Measurements from ENCODE around the gene KCNF1. TPM values are rescaled to one million over a fixed set of nuclear protein-coding genes. Genes with fewer than 3 reads are reported as not detected.

The KCNF1 gene
- total and polyA plus RNA-seq, 7 experiments from 2014 or later, result not detected

GRCh38 chr2:10935366-10935918, 23.7 kb downstream of the KCNF1 start:
- intact Hi-C loops (cut with micrococcal nuclease), result no loop called here
- no peak overlapping the region for H3K27ac ChIP-seq (ENCODE audit: low read depth, low read length)
- Mint-ChIP-seq H3K36me3 (peaks cover 0 to 11% (median 0%) of the 10 kb centered on the region in 5 donors), H3K27me3 (peaks cover 0 to 20% (median 6%) of the 10 kb centered on the region in 5 donors), H3K4me3 (no peak overlapping the region), H3K9me3 (peaks cover 5 to 29% (median 10%) of the 10 kb centered on the region in 11 donors), H3K27ac (peak overlapping the region in 1 of 9 donors; percentile 25), H3K4me1 (no peaks in the 10 kb centered on the region)
- H3K4me3 ChIP-seq (ENCODE audit: low read length), result no peak overlapping the region
- DNase-seq (no peak), ATAC-seq (no peak)
- POLR2A ChIA-PET, result no interaction called here
- H3K36me3 ChIP-seq (ENCODE audit: control insufficient read depth in 2 of 3, insufficient read depth in 3 of 3, low read length in 3 of 3), result no peaks in the 10 kb centered on the region
- no peaks in the 10 kb centered on the region for H3K4me1 ChIP-seq (ENCODE audit: control insufficient read depth in 2 of 2, insufficient read depth in 2 of 2, low read length in 2 of 2)
- no peaks in the 10 kb centered on the region for H3K27me3 ChIP-seq (ENCODE audit: control insufficient read depth in 2 of 2, insufficient read depth in 2 of 2, low read length in 2 of 2)
- H3K9me3 ChIP-seq (ENCODE audit: control insufficient read depth in 2 of 3, low read length in 3 of 3), result peaks cover 0 to 16% (median 7%) of the 10 kb centered on the region in 3 experiments
- CTCF ChIA-PET, result no interaction called here

DNA sequence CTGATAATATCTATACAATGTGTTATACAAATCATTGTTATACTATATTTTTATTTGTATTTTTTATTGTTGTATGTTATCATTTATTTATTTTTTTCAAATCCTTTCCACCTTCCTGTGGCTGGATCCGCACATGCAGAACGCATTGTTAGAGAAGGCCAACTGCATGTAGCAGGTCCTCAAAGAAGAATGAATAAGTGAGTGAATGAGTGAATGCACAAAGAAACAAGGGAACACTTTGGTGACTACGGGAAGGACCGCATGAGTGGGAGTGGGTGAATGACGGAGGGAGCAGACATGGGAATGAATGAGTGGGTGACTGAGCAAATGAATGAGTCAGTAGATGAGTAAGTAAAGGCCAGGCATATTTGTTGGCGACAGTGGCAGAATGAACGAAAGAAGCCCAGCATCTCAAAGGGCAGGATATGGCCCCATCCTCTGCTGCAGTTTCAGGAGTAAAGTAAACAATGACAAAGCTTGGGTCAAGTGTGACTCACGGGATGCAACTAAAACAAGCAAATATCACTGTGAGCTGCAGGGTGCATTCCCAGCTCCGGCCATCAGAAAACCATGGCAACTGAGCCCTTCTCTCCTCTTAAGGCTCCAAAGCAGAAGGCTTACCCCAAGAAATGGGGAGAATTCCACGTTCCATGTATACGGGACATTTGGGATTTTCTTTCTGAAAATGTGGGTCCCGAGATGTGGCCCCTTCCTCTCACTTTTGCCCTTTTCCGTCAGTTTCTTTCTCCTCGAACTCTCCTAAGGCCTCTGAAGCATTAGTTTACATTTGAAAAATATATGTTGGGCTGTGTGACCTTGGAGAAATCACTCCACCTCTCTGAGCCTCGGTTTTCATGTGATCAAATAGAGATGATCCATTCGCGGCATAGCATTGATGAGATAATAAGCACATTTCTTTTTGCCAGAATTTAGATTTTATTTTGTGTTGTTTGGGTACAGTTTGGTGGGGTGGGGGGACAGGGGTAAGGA, 24.5 kb downstream of the KCNF1 start:
- H3K27ac Mint-ChIP-seq, result no peak overlapping the region
- H3K4me3 ChIP-seq (ENCODE audit: low read length), result no peak overlapping the region
- no peaks in the 10 kb centered on the region for H3K36me3 ChIP-seq (ENCODE audit: control insufficient read depth in 2 of 3, insufficient read depth in 3 of 3, low read length in 3 of 3)
- no peak overlapping the region for H3K27ac ChIP-seq (ENCODE audit: low read depth, low read length)
- intact Hi-C loops (cut with micrococcal nuclease), result no loop called here
- no peak for DNase-seq
- peaks cover 0 to 16% (median 7%) of the 10 kb centered on the region in 3 experiments for H3K9me3 ChIP-seq (ENCODE audit: control insufficient read depth in 2 of 3, low read length in 3 of 3)
- no peaks in the 10 kb centered on the region for H3K27me3 ChIP-seq (ENCODE audit: control insufficient read depth in 2 of 2, insufficient read depth in 2 of 2, low read length in 2 of 2)
- ATAC-seq, result no peak
- ChIA-PET CTCF (no interaction called here), POLR2A (no interaction called here)
- peaks cover 0 to 23% (median 6%) of the 10 kb centered on the region in 5 donors for H3K27me3 Mint-ChIP-seq
- H3K36me3 Mint-ChIP-seq, result peaks cover 0 to 11% (median 0%) of the 10 kb centered on the region in 5 donors
- H3K4me3 Mint-ChIP-seq, result peak overlapping the region in 1 of 10 donors; percentile 22
- peaks cover 5 to 31% (median 10%) of the 10 kb centered on the region in 11 donors for H3K9me3 Mint-ChIP-seq
- H3K4me1 ChIP-seq (ENCODE audit: control insufficient read depth in 2 of 2, insufficient read depth in 2 of 2, low read length in 2 of 2), result no peaks in the 10 kb centered on the region
- no peaks in the 10 kb centered on the region for H3K4me1 Mint-ChIP-seq

GRCh38 chr2:10939058-10939457, 27.3 kb downstream of the KCNF1 start:
- Histone ChIP-seq H3K36me3 (ENCODE audit: control insufficient read depth in 2 of 3, insufficient read depth in 3 of 3, low read length in 3 of 3) (no peaks in the 10 kb centered on the region), H3K27me3 (ENCODE audit: control insufficient read depth in 2 of 2, insufficient read depth in 2 of 2, low read length in 2 of 2) (no peaks in the 10 kb centered on the region), H3K27ac (ENCODE audit: low read depth, low read length) (no peak overlapping the region), H3K4me3 (ENCODE audit: low read length) (no peak overlapping the region), H3K4me1 (ENCODE audit: control insufficient read depth in 2 of 2, insufficient read depth in 2 of 2, low read length in 2 of 2) (no peaks in the 10 kb centered on the region), H3K9me3 (ENCODE audit: control insufficient read depth in 2 of 3, low read length in 3 of 3) (peaks cover 0 to 16% (median 7%) of the 10 kb centered on the region in 3 experiments)
- DNase-seq (no peak), ATAC-seq (no peak)
- ChIA-PET CTCF (no interaction called here), POLR2A (no interaction called here)
- intact Hi-C loops (cut with micrococcal nuclease), result no loop called here
- H3K27ac Mint-ChIP-seq, result no peak overlapping the region
- H3K4me3 Mint-ChIP-seq, result no peak overlapping the region
- H3K27me3 Mint-ChIP-seq, result peaks cover 0 to 26% (median 8%) of the 10 kb centered on the region in 5 donors
- H3K36me3 Mint-ChIP-seq, result peaks cover 0 to 11% (median 0%) of the 10 kb centered on the region in 5 donors
- H3K4me1 Mint-ChIP-seq, result no peaks in the 10 kb centered on the region
- peaks cover 5 to 31% (median 10%) of the 10 kb centered on the region in 11 donors for H3K9me3 Mint-ChIP-seq

DNA sequence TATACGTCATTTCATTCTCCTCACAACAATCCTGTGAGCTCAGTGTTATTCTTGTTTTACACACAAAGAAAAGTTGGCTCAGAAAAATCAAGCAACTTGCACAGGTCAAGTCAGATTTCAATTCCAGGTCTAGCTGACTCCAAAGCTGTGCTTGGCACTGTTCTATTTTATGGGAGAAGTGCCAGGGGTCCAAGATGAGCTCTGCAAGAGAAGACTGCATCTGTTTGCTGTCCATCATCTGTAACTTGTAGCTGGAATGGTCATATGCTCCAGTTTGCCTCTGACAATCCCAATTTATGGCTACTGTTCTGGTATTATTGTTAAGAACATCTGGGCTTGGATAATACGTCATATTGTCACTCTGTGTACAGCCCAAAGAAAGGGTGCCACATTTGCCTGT, 28.9 kb downstream of the KCNF1 start:
- intact Hi-C loops (cut with micrococcal nuclease), result no loop called here
- DNase-seq (no peak), ATAC-seq (no peak)
- Histone ChIP-seq H3K4me3 (ENCODE audit: low read length) (no peak overlapping the region), H3K36me3 (ENCODE audit: control insufficient read depth in 2 of 3, insufficient read depth in 3 of 3, low read length in 3 of 3) (no peaks in the 10 kb centered on the region), H3K4me1 (ENCODE audit: control insufficient read depth in 2 of 2, insufficient read depth in 2 of 2, low read length in 2 of 2) (no peaks in the 10 kb centered on the region), H3K9me3 (ENCODE audit: control insufficient read depth in 2 of 3, low read length in 3 of 3) (peaks cover 0 to 16% (median 7%) of the 10 kb centered on the region in 3 experiments), H3K27ac (ENCODE audit: low read depth, low read length) (no peak overlapping the region), H3K27me3 (ENCODE audit: control insufficient read depth in 2 of 2, insufficient read depth in 2 of 2, low read length in 2 of 2) (no peaks in the 10 kb centered on the region)
- H3K4me1 Mint-ChIP-seq, result no peaks in the 10 kb centered on the region
- no peak overlapping the region for H3K27ac Mint-ChIP-seq
- ChIA-PET POLR2A (no interaction called here), CTCF (no interaction called here)
- H3K9me3 Mint-ChIP-seq, result peaks cover 5 to 31% (median 10%) of the 10 kb centered on the region in 11 donors
- H3K27me3 Mint-ChIP-seq, result peaks cover 5 to 30% (median 11%) of the 10 kb centered on the region in 5 donors
- no peak overlapping the region for H3K4me3 Mint-ChIP-seq
- peaks cover 0 to 11% (median 0%) of the 10 kb centered on the region in 5 donors for H3K36me3 Mint-ChIP-seq

GRCh38 chr2:10941383-10941782, 29.6 kb downstream of the KCNF1 start:
- ChIA-PET CTCF (no interaction called here), POLR2A (no interaction called here)
- H3K9me3 ChIP-seq (ENCODE audit: control insufficient read depth in 2 of 3, low read length in 3 of 3), result peaks cover 0 to 16% (median 7%) of the 10 kb centered on the region in 3 experiments
- Mint-ChIP-seq H3K27ac (no peak overlapping the region), H3K9me3 (peaks cover 4 to 31% (median 10%) of the 10 kb centered on the region in 11 donors), H3K27me3 (peaks cover 10 to 35% (median 17%) of the 10 kb centered on the region in 5 donors), H3K36me3 (peaks cover 0 to 11% (median 0%) of the 10 kb centered on the region in 5 donors), H3K4me1 (no peaks in the 10 kb centered on the region), H3K4me3 (no peak overlapping the region)
- H3K4me1 ChIP-seq (ENCODE audit: control insufficient read depth in 2 of 2, insufficient read depth in 2 of 2, low read length in 2 of 2), result no peaks in the 10 kb centered on the region
- no peak overlapping the region for H3K27ac ChIP-seq (ENCODE audit: low read depth, low read length)
- H3K4me3 ChIP-seq (ENCODE audit: low read length), result no peak overlapping the region
- DNase-seq, result no peak
- intact Hi-C loops (cut with micrococcal nuclease), result no loop called here
- H3K36me3 ChIP-seq (ENCODE audit: control insufficient read depth in 2 of 3, insufficient read depth in 3 of 3, low read length in 3 of 3), result no peaks in the 10 kb centered on the region
- ATAC-seq, result no peak
- H3K27me3 ChIP-seq (ENCODE audit: control insufficient read depth in 2 of 2, insufficient read depth in 2 of 2, low read length in 2 of 2), result no peaks in the 10 kb centered on the region

DNA sequence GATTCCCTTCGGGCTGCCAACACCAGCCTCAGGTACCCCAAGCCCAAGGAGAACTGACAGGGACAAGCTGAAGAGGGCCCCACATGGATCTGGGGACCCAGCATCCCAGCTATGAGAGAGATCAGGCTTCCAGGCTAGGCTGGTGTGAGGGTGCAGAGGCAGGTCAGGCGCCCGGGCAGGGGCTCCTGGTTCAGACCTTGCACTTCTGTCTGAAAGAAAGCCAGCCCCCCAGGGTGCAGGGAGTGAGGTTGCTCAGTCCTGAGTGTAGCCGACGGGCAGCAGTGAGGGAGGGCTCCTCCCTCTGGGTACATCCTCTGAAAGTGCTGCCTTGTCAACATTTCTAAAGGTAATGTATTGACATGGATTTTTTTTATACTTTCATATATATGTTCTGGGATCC, 33.1 kb downstream of the KCNF1 start:
- Mint-ChIP-seq H3K9me3 (peaks cover 0 to 10% (median 0%) of the 10 kb centered on the region in 11 donors), H3K36me3 (no peaks in the 10 kb centered on the region), H3K27me3 (peaks cover 11 to 58% (median 39%) of the 10 kb centered on the region in 5 donors), H3K4me3 (no peak overlapping the region), H3K4me1 (no peaks in the 10 kb centered on the region), H3K27ac (no peak overlapping the region)
- Histone ChIP-seq H3K4me1 (ENCODE audit: control insufficient read depth in 2 of 2, insufficient read depth in 2 of 2, low read length in 2 of 2) (no peaks in the 10 kb centered on the region), H3K4me3 (ENCODE audit: low read length) (no peak overlapping the region), H3K27ac (ENCODE audit: low read depth, low read length) (no peak overlapping the region), H3K27me3 (ENCODE audit: control insufficient read depth in 2 of 2, insufficient read depth in 2 of 2, low read length in 2 of 2) (no peaks in the 10 kb centered on the region), H3K9me3 (ENCODE audit: control insufficient read depth in 2 of 3, low read length in 3 of 3) (peaks cover 0 to 4% (median 0%) of the 10 kb centered on the region in 3 experiments), H3K36me3 (ENCODE audit: control insufficient read depth in 2 of 3, insufficient read depth in 3 of 3, low read length in 3 of 3) (no peaks in the 10 kb centered on the region)
- ATAC-seq (no peak), DNase-seq (no peak)
- POLR2A ChIA-PET, result no interaction called here
- intact Hi-C loops (cut with micrococcal nuclease), result no loop called here
- CTCF ChIA-PET, result no interaction called here

All from naive thymus-derived CD4-positive, alpha-beta T cell (primary cell).